ENCODE results near the gene SLAMF9.

GRCh38 chr1:159958719-159959380 lies 4.8 kb upstream of the SLAMF9 start:
- TF ChIP-seq, protein P1, sequence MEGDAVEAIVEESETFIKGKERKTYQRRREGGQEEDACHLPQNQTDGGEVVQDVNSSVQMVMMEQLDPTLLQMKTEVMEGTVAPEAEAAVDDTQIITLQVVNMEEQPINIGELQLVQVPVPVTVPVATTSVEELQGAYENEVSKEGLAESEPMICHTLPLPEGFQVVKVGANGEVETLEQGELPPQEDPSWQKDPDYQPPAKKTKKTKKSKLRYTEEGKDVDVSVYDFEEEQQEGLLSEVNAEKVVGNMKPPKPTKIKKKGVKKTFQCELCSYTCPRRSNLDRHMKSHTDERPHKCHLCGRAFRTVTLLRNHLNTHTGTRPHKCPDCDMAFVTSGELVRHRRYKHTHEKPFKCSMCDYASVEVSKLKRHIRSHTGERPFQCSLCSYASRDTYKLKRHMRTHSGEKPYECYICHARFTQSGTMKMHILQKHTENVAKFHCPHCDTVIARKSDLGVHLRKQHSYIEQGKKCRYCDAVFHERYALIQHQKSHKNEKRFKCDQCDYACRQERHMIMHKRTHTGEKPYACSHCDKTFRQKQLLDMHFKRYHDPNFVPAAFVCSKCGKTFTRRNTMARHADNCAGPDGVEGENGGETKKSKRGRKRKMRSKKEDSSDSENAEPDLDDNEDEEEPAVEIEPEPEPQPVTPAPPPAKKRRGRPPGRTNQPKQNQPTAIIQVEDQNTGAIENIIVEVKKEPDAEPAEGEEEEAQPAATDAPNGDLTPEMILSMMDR (IDR thresholded peaks at IDR 0.05): no peak
- TF ChIP-seq POLR2A (IDR thresholded peaks at IDR 0.05) (no peak), POLR2AphosphoS5 (IDR thresholded peaks at IDR 0.05) (no peak)

Measured in suprapubic skin (tissue), 4 donors.